Adrenal gland (tissue), 5 donors: Measurements from ENCODE around the gene NPEPL1.

Experiments used
- POLR2A ChIP-seq, 2 donors: fragments of 450-650 bp; IDR thresholded peaks; one replicate each; pipeline ENCODE4 v1.6.1; 2017; ENCODE audit warnings: antibody characterized with exemption in 2 of 2, mild to moderate bottlenecking in 2 of 2, moderate library complexity in 1 of 2
- TF ChIP-seq, protein P1 (sequence below), 6 experiments: fragments of 450-650 bp in 4 of 6; fragments of 200-600 bp in 2 of 6; sonication (generic) in 1 of 6; IDR thresholded peaks; 1 replicate in 5 of 6; 2 replicates in 1 of 6; pipeline versions ENCODE4 v1.5.1 to v1.8.0; 2016 to 2021; ENCODE audit warnings: antibody characterized with exemption in 6 of 6, mild to moderate bottlenecking in 2 of 6, moderate library complexity in 1 of 6
- donor health status: DM: no; HTN: no; CAD: no.

DNA sequence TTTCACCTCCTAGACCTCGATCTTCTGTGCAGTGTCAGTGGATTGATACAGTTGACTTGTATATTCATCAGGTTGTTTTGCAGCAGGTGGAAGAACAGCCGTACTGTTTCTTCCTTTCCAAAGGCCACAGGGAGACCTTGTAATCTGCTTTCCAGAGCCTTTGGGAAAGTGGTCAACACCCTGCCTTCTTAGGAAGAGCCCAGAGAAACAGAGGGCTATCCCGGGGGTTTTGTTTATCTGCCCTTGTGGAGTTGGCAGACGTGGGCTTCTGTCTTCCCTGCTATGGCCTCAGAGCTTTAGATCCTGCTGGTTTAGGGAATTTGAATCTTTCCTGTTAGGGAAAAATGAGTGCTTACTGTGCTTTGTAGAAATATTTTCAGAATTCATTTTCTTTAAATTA lies 21.9 kb upstream of the NPEPL1 start:
- TF ChIP-seq POLR2A (IDR thresholded peaks at IDR 0.05), result no peak
- TF ChIP-seq, protein P1, sequence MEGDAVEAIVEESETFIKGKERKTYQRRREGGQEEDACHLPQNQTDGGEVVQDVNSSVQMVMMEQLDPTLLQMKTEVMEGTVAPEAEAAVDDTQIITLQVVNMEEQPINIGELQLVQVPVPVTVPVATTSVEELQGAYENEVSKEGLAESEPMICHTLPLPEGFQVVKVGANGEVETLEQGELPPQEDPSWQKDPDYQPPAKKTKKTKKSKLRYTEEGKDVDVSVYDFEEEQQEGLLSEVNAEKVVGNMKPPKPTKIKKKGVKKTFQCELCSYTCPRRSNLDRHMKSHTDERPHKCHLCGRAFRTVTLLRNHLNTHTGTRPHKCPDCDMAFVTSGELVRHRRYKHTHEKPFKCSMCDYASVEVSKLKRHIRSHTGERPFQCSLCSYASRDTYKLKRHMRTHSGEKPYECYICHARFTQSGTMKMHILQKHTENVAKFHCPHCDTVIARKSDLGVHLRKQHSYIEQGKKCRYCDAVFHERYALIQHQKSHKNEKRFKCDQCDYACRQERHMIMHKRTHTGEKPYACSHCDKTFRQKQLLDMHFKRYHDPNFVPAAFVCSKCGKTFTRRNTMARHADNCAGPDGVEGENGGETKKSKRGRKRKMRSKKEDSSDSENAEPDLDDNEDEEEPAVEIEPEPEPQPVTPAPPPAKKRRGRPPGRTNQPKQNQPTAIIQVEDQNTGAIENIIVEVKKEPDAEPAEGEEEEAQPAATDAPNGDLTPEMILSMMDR (IDR thresholded peaks at IDR 0.05), result no peak
